Activated effector memory CD4-positive, alpha-beta T cell treated with anti-CD3 and anti-CD28 coated beads, Interleukin-2, amount 50 U/mL, for 16 hours (primary cell): ENCODE data around the gene ZNF598.
A peak's percentile ranks its signal among the peaks of the same experiment; 100 is the strongest.
"Not testable (repeated sequence)": the region's sequence is repeated elsewhere in the genome, so short reads cannot be mapped to it uniquely, and the experiment has no call there.

ENCODE experiments used
- DNase-seq: peaks from one replicate; pipeline ENCODE4 v3.0.0-alpha.2; 2020

Gene ZNF598

DNA sequence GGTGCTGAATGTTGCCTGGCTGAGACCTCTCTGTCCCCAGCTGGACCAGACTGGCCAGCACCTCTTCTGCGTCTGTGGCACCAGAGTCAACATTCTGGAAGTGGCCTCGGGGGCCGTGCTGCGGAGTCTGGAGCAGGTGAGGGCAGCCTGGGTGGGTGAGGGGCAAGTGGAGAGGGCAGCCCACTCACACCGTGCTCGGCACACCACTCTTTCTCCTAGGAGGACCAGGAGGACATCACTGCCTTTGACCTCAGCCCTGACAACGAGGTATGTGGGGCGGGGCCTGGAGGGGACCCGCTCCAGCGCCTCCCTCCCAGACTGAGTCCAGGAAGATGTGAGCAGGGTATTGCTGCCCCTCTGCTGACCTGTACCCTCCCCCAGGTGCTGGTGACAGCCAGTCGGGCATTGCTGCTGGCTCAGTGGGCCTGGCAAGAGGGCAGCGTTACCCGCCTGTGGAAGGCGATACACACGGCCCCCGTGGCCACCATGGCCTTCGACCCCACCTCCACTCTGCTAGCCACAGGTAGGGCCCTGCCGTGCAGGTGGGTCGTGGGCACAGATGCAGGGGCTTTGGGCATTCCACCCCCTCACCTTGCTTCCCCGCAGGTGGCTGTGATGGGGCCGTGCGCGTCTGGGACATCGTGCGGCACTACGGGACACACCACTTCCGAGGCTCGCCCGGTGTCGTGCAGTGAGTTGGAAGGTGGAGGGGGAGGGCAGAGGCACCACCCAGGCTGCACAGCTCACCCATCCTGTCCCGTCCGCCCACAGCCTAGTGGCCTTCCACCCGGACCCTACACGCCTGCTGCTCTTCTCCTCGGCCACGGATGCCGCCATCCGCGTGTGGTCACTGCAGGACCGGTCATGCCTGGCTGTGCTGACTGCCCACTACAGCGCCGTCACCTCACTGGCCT is 35.2 kb downstream of the ZNF598 start:
- DNase-seq, result no peak

DNA sequence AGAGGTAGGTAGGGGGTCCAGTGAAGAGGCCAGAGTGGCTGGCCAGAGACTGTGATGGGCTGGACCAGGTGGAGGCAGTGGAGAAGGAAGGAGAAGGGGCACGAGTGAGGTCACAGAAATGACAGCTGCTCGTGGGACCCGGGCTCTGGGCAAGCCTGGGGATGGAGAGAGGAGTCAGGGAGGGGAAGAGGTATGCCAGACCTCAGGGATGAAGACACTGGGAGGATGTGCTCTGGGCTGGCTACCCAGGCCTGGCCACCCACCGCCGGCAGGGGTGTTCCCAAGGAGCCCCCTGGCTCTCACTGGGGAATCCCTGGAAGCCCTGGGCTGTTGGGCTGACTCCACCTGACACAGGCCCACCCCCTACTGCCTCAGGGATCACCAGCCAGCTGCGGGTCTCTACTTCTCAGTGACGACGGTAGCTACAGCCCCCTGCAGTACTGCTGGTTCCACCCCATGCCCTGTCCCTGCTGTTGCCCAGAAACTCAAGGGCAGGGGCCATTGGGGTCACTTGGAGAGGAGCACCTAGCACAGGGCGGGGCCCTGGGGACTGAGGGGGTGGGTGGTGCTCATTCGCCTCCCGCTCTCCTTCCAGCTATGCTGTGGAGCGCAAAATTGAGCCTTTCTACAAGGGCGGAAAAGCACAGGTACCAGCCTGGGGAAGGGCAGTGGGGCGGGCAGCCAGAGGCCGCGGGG is 36.0 kb downstream of the ZNF598 start:
- DNase-seq, result no peak

GRCh38 chr16:1972490-1972877 is 37.1 kb downstream of the ZNF598 start:
- peak; percentile 75 for DNase-seq

DNA sequence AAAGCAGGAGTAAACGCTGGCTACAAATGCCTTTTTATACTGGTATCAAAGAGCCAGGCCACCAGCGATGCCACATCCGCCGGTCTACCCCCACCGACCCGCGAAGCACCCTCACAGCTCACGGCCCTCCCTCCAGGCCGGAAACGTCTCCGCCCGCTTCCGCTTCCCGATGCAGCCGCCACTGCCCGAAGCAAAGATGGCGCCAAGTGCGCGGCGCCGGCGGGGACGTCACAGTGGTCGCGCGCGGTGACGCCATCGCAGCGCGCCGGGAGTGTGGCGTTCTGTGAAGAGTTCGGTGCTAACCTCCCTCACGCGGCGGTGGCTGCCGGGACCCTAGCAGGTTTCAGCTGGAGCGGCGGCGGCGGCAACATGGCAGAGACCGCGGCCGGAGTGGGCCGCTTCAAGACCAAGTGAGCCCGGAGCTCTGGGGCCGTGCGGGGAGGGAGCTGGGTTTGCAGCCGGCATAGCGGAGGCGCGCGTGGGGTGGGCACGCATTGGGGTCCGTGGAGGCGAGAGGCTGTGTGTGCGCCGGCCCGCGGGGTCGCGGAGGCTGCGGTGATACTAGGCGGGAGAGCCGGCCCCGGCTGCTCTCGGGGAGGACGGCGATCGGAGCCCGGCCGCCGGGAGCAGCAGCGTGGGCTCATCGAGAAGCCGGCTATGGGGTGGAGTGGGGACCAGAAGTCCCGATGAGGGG is 37.7 kb downstream of the ZNF598 start, which contains the start of gene TBL3:
TBL3 (plus strand) TSS at position 258 of the 694 bp plus-strand sequence; CDS start at position 370, 112 bp downstream.
- DNase-seq, result peak; percentile 99

- DNase-seq, result no peak
Measured at GRCh38 chr16:1968146-1968953, 41.3 kb downstream of the ZNF598 start.

DNA sequence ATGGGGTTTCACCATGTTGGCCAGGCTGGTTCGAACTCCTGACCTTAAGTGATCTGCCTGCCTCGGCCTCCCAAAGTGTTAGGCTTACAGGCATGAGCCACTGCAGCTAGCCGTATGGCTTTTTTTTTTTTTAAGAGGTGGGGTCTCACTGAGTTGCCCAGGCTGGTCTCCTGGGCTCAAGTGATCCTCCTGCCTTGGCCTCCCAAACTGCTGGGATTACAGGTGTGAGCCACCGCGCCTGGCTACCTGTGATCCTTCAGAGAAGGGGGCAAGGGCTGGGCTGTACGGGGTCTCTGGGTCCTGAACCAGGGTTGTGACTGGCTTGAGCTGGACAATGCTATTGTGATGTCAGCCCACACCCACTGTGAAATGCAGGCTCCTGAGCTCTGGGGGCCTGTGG is 43.2 kb downstream of the ZNF598 start, which contains the start of gene RNF151:
RNF151 (plus strand) TSS at position 397 of the 400 bp plus-strand sequence. CDS start 26 bp downstream, outside the sequence.
- DNase-seq, result no peak

DNA sequence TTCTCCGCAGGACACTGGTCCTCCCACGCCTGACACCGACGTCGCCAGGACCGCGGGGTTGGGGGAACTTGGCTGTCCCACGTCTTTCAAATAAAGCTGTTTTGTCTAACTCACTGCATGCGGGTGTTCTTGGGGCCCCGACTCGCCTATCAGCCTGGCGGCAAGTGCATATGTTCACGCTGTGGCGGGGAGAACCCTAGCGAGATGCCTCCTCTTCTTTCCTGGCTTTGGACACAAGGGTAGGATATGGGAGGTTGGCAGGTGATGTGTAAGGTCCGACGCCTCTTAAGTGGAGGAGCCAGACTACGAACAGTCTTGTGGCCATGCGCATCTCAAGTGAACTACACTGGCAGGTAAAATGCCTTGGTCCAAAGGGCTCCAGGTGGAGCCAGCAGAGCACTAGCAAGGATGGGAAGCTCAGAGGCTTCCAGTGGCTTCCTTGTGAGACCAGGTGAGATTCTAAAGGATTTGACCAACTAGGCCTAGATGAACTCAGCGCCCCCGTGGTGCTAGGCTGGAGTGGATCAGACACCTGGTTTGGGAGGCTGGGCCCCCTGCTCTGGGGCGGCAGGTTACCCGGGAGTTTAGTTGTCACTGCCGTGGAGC is 44.1 kb downstream of the ZNF598 start:
- DNase-seq, result no peak

DNA sequence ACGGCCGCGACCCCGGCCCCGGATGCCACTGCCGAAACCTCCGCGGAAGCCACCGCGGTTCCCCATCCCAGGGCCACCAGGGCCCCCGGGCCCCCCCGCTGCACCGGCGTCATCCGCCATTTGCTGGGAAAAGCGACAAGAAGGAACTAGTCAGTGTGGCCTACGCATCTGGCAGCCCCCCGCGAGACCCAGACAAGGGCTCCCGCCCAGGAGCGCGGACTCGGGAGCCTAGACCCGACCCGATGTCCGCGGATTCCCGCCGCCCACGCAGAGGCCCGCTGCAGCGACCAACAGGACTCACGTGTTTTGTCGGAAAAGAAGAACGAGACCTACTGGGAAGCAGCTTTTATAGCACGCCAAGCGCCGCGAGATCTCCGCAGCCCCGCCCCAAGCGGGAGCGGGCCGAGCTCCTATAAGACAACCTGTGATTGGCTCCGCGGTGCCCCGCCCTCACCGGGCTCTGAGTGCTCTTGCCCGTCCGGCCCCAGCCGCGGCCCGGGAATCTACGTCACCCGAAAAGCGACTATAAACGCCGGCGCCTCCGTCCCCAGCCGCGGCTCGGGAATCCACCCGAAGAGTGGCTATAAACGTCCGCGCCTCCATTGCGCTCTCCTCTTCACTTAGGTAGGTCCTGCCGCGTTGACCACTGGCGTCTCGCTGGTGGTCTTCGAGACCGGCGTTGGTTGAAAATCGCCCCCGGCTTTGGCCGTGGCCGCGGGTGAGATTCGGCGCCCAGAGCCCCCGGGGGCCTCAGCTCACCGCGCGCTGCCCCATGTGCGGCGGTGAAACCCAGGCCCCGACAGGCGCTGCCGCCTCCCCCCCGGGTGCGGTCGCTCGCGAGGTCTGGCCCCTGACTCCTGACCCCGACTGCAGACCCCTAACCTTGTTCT is 44.9 kb downstream of the ZNF598 start, which contains the start of gene RPS2:
RPS2 (minus strand) TSS at position 321 of the 890 bp plus-strand sequence; CDS start at position 120, 201 bp downstream.
- DNase-seq, result peak; percentile 99

DNA sequence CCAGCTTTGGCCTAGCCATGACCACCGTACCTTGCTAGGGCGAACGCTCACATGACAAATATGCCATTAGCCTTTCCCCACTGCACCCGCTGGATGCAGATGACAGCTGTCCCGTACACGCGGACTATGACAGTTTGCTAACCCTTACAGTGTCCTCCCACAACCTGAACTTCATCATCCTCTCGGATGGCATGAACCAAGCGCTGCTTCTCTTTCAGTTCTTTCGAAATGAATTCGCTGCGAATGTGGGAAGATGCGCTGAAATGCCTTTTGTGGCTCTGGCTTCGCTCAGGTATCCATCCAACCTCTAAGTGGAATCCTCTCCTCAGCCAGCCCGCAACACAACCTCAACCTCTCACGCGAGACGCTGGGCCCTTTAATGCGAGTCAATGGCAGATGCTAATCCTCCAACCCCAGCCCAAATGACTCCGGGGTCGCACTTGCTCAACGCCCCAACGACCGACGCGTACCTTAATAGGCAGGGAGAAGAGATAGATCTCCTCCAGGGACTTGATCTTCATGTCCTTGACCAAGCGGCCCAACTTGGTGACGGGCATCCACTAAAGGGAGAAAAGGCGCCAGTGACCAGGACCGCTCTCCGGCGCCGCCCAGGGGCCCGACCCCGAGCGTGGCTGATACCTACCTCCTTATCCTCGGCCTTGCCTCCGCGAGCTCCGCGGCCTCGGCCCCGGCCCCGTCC is 45.7 kb downstream of the ZNF598 start:
- peak; percentile 80 for DNase-seq

- DNase-seq, result not testable (repeated sequence)
Measured at GRCh38 chr16:1962161-1963153, 47.2 kb downstream of the ZNF598 start.

DNA sequence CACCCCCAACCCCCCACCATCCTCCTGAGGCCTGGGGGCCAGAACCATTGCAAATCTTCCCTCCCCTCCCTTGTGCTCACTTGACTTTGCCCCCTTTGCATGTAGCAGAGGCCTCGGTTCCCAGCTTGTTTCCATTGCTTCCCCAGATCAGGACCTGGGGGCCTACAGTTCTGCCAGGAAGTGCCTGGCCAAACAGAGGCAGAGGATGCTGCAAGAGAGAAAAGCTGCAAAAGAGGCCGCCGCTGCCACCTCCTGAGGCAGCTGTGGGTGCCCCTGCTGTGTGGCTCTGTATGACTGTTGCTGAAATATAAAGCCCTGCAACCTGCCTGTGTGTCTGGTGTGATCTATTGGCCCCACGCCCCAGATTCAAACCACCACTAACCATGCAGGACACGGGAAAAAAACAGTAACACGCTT is 48.0 kb downstream of the ZNF598 start:
- no peak for DNase-seq

- DNase-seq, result peak; percentile 78
Measured at GRCh38 chr16:1960665-1961630, 48.7 kb downstream of the ZNF598 start.

DNA sequence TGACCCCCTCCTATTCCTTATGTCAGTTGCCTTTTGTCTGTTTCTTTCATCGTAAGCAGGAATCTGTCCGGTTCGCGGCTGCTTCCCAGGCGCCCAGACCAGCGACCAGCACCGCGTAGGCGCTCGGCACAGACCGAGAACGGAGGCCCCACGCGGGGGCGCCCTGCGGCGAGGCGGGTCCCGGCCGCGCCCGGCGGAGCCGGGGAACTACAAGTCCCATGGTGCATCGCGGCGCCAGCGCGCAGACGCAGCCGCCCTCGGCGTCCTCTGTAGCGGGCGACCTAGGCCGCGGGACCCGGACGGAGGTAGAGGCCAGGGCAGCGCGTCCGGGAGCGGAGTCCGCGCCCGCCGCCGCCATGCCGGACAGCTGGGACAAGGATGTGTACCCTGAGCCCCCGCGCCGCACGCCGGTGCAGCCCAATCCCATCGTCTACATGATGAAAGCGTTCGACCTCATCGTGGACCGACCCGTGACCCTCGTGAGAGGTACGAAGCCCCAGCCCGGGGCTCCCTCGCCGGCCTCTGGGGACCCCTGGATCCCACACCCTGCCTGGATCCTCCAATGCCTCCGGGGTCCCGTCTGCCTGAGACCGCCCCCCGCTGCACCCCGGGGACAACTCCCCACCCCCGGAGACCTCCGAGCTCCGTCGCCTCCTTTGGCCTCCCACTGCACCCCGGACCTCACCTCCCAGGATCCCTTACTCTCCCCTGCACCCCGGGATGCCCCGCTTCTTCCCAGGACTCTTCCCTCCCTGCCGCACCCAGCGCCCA is 50.2 kb downstream of the ZNF598 start, which contains the start of gene NDUFB10:
NDUFB10 (plus strand) TSS at position 270 of the 771 bp plus-strand sequence; CDS start at position 357, 87 bp downstream.
- DNase-seq, result peak; percentile 98

DNA sequence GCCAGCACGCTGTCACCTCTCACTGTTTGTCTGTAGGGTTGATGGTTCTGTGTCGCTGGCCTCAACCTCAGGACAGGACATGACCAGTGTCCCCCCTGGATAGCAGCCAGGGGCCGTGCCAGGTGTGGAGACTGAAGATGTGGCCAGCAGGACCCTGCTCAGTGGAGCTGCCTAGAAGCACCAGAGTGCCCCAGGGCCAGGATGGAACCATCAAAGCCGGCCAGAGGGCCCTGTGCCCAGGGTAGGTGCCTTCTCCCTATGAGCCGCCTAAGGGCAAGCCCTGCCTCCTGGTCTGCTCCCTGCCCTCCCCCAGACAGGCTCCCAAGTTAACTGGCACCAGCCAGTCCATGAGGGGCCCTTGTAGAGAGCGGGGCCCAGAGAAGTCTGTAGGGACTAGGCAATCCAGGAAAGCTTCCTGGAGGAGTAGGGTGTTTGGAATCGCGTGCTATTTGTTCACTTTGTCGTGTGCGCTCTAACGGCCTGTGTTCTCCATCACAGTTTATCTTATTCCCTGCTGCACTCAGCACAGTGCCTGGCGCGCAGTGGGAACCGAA is 50.8 kb downstream of the ZNF598 start:
- peak; percentile 64 for DNase-seq

GRCh38 chr16:1958143-1958491 is 51.5 kb downstream of the ZNF598 start:
- not testable (repeated sequence) for DNase-seq
